Neutrophil (primary cell): ENCODE measurements around the gene MT1B.

Experiments used
- H3K27ac ChIP-seq: fragments of 200-600 bp; sonication (generic); 2 replicates; pipeline ENCODE4 v1.5.1; 2016; ENCODE audit warnings: mild to moderate bottlenecking, moderate library complexity
- H3K27me3 ChIP-seq: fragments of 200-600 bp; sonication (generic); 2 replicates; pipeline ENCODE4 v1.6.0; 2016; ENCODE audit warnings: mild to moderate bottlenecking
- H3K36me3 ChIP-seq: fragments of 200-600 bp; sonication (generic); 2 replicates; pipeline ENCODE4 v1.5.1; 2017
- H3K4me1 ChIP-seq, 2 experiments: fragments of 200-600 bp in 1 of 2; sonication (generic) in 1 of 2; 1 replicate in 1 of 2; 2 replicates in 1 of 2; pipeline versions ENCODE4 v1.5.1 to v1.6.1; 2013 to 2016; ENCODE audit warnings: low read depth in 1 of 2, low read length in 1 of 2, mild to moderate bottlenecking in 1 of 2, moderate library complexity in 1 of 2; ENCODE audit not compliant: control insufficient read depth in 1 of 2, insufficient read depth in 1 of 2
- H3K4me3 ChIP-seq, 2 experiments: fragments of 200-600 bp in 1 of 2; sonication (generic) in 1 of 2; 1 replicate in 1 of 2; 2 replicates in 1 of 2; pipeline ENCODE4 v1.5.1; 2013 to 2016; ENCODE audit warnings: low read depth in 1 of 2, low read length in 1 of 2, mild to moderate bottlenecking in 1 of 2, moderate library complexity in 1 of 2
- H3K9me3 ChIP-seq: fragments of 200-600 bp; sonication (generic); 2 replicates; pipeline ENCODE4 v1.5.1; 2016
- CTCF ChIP-seq: fragments of 200-600 bp; sonication (generic); IDR thresholded peaks from 2 replicates; pipeline ENCODE4 v1.5.1; 2016; ENCODE audit warnings: antibody characterized with exemption

Gene MT1B

DNA sequence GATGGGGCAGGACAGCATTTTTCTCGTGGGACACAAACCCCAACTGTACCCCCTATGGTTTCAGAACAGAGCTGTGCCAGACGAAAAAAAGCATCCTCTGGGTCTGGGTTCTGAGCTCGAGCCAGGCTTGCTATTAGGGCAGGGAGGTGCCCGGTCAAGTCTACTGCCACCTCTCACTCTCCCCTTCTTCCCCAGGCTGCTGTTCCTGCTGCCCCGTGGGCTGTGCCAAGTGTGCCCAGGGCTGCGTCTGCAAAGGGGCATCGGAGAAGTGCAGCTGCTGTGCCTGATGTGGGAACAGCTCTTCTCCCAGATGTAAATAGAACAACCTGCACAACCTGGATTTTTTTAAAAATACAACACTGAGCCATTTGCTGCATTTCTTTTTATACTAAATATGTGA lies 25.0 kb upstream of the MT1B start:
- Histone ChIP-seq H3K4me1 (no peaks in the 10 kb centered on the region), H3K27me3 (peaks cover 100% of the 10 kb centered on the region), H3K4me3 (no peak overlapping the region), H3K36me3 (no peaks in the 10 kb centered on the region), H3K9me3 (no peaks in the 10 kb centered on the region), H3K27ac (no peak overlapping the region)
- TF ChIP-seq CTCF = no peak

DNA sequence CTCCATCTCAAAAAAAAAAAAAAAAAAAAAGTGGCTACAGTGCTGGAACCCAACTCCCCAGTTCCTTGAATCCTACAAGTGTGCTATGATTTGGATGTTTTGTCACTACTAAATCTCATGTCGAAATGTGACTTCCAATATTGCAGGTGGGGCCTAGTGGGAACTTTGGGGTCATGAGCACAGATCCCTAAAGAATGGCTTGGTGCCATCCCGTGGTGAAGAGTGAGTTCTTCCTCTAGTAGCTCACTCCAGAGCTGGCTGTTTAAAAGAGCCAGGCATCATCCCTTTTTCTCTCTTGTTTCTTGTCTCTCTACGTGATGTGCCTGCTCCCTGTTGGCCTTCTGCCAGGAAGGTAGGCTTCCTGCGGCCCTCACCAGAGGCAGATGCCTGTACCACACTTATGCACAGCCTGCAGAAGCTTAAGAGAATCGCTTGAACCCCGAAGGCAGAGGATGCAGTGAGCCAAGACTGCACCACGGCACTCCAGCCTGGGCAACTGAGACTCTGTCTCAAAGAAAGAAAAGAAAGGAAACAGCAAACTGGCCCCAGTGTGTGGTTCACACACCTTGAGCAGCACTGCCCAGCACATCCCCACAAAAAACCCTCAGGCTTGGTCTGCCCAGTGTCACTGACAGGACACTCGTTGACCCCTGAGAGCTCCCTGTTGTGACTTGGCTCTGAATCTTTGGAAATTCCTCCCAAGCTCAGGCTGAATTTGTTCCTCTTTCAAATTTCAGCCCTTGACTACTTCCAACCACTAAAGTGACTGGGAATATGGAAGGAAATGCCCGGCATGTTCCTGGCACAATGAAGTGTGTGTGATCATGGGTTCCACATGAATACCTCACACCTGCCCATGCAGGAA lies 23.0 kb upstream of the MT1B start:
- Histone ChIP-seq H3K4me3 (no peak overlapping the region), H3K4me1 (no peaks in the 10 kb centered on the region), H3K9me3 (no peaks in the 10 kb centered on the region), H3K27me3 (peaks cover 100% of the 10 kb centered on the region), H3K27ac (no peak overlapping the region), H3K36me3 (no peaks in the 10 kb centered on the region)
- TF ChIP-seq CTCF = no peak

DNA sequence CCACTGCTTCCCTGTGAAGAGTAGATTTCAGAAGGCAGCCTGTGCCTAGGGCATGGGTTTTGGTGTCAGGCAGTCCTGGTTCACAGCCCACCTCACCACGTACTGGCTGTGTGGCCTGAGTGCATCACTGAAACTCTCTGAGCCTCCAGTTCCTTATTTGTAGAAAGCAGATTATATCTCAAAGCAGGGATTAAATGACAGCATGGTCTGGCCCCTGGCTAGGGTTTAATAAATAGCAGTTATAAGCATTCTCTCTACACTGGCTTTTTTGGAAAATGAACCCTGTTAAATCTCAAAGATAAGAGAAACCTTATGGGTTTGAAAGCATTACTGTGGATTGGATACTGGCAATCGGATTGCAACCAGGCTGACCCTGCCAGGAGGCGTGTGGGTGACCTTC lies 22.2 kb upstream of the MT1B start:
- no peak for TF ChIP-seq CTCF
- H3K27me3 ChIP-seq = peaks cover 100% of the 10 kb centered on the region

GRCh38 chr16:56630134-56630533 lies 21.6 kb upstream of the MT1B start:
- TF ChIP-seq CTCF = no peak
- H3K27me3 ChIP-seq = peaks cover 100% of the 10 kb centered on the region
- H3K36me3 ChIP-seq = no peaks in the 10 kb centered on the region

More for the DNA sequence above, 22.2 kb upstream of the MT1B start:
- H3K27ac ChIP-seq = no peak overlapping the region
- H3K9me3 ChIP-seq = no peaks in the 10 kb centered on the region
- H3K4me3 ChIP-seq = no peak overlapping the region
- H3K36me3 ChIP-seq = no peaks in the 10 kb centered on the region
- H3K4me1 ChIP-seq = no peaks in the 10 kb centered on the region

DNA sequence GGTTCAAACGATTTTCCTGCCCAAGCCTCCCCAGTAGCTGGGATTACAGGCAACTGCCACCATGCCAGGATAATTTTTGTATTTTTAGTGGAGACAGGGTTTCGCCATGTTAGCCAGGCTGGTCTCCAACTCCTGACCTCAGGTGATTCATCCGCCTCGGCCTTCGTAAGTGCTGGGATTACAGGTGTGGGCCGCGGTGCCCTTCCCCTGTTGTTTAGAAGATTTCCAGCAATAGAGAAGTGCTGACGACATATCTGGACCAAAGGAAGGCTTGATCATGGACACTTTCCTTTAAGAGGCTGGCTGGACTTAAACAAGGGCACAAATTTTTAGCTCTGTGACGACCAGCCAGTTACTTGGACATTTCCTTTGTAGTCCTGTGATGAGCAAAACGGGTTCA lies 20.5 kb upstream of the MT1B start:
- H3K4me3 ChIP-seq = no peak overlapping the region
- no peaks in the 10 kb centered on the region for H3K9me3 ChIP-seq
- TF ChIP-seq CTCF = no peak
- H3K4me1 ChIP-seq = peaks cover 0 to 3% of the 10 kb centered on the region in 2 experiments
- no peaks in the 10 kb centered on the region for H3K36me3 ChIP-seq
- H3K27ac ChIP-seq = no peak overlapping the region
- peaks cover 100% of the 10 kb centered on the region for H3K27me3 ChIP-seq

More at GRCh38 chr16:56630134-56630533, 21.6 kb upstream of the MT1B start:
- no peak overlapping the region for H3K4me3 ChIP-seq
- no peak overlapping the region for H3K27ac ChIP-seq
- H3K9me3 ChIP-seq = no peaks in the 10 kb centered on the region
- H3K4me1 ChIP-seq = peaks cover 0 to 2% of the 10 kb centered on the region in 2 experiments
